Measurements from ENCODE around the gene PAQR7.

PAQR7 gene

GRCh38 chr1:25875154-25875855 lies at the start of gene PAQR7:
Gene PAQR7, minus strand, starts transcription at chr1:25875708. Its CDS starts 11,869 bp downstream, at chr1:25863839.
- DNase-seq, result peak; percentile 38

- peak; percentile 40 for DNase-seq
Measured at GRCh38 chr1:25924454-25924853, 48.9 kb upstream of the PAQR7 start.

GRCh38 chr1:25922971-25923552 lies 47.6 kb upstream of the PAQR7 start:
- DNase-seq, result peak; percentile 67

GRCh38 chr1:25922056-25922970 lies 46.8 kb upstream of the PAQR7 start:
- DNase-seq, result no peak

- DNase-seq, result no peak
Measured at GRCh38 chr1:25918615-25919014, 43.1 kb upstream of the PAQR7 start.

GRCh38 chr1:25917996-25918395 lies 42.5 kb upstream of the PAQR7 start:
- DNase-seq, result no peak

- DNase-seq, result no peak
Measured at GRCh38 chr1:25916460-25916859, 41.0 kb upstream of the PAQR7 start.

GRCh38 chr1:25914074-25914995 lies 38.8 kb upstream of the PAQR7 start:
- DNase-seq, result no peak

GRCh38 chr1:25913206-25913605 lies 37.7 kb upstream of the PAQR7 start:
- no peak for DNase-seq

GRCh38 chr1:25912076-25912831 lies 36.7 kb upstream of the PAQR7 start:
- DNase-seq, result no peak

- no peak for DNase-seq
Measured at GRCh38 chr1:25911162-25911561, 35.7 kb upstream of the PAQR7 start.

- DNase-seq, result no peak
Measured at GRCh38 chr1:25909040-25909439, 33.5 kb upstream of the PAQR7 start.

- no peak for DNase-seq
Measured at GRCh38 chr1:25908161-25908560, 32.7 kb upstream of the PAQR7 start.

GRCh38 chr1:25907601-25908000 lies 32.1 kb upstream of the PAQR7 start:
- DNase-seq, result no peak

- no peak for DNase-seq
Measured at GRCh38 chr1:25906644-25907300, 31.3 kb upstream of the PAQR7 start.

GRCh38 chr1:25905680-25906643 lies 30.5 kb upstream of the PAQR7 start, which contains the start of gene STMN1:
Gene STMN1, minus strand, starts transcription at chr1:25906419. Its CDS starts 1,743 bp downstream, at chr1:25904676.
- DNase-seq, result peak; percentile 50

- peak; percentile 86 for DNase-seq
Measured at GRCh38 chr1:25904943-25905679, 29.6 kb upstream of the PAQR7 start.

GRCh38 chr1:25903986-25904385 lies 28.5 kb upstream of the PAQR7 start:
- DNase-seq, result no peak

GRCh38 chr1:25902462-25902861 lies 27.0 kb upstream of the PAQR7 start:
- DNase-seq, result no peak

Measured in inflammatory macrophage treated with lipopolysaccharide for 4 hours (primary cell).